WTC11 (cell line): ENCODE results near the gene TSHZ3.

Experiments used
- CTCF ChIP-seq: fragments of 200-600 bp; IDR thresholded peaks from 2 replicates; pipeline ENCODE4 v1.8.0; 2022; ENCODE audit warnings: antibody characterized with exemption
- E2F4 ChIP-seq: sonication (generic); formaldehyde crosslinking; IDR thresholded peaks from 2 replicates; pipeline ENCODE4 v1.8.1; 2022; ENCODE audit warnings: low read depth, mild to moderate bottlenecking, moderate library complexity, missing genetic modification reagents, borderline replicate concordance
- IRF1 ChIP-seq: sonication (generic); formaldehyde crosslinking; IDR thresholded peaks from 2 replicates; pipeline ENCODE4 v1.8.0; 2023; ENCODE audit warnings: missing genetic modification reagents

- no peak for TF ChIP-seq CTCF
- no peak for TF ChIP-seq E2F4 (CRISPR knock-in tag)
- TF ChIP-seq IRF1 (CRISPR knock-in tag), result no peak
Measured at GRCh38 chr19:31308781-31309180, 40.5 kb downstream of the TSHZ3 start.
